ENCODE results near the gene MMP12. TPM values are rescaled to one million over a fixed set of nuclear protein-coding genes. Genes with fewer than 3 reads are reported as not detected.

Gene MMP12
- total RNA-seq, 1 experiment from 2014 or later, result not detected

DNA sequence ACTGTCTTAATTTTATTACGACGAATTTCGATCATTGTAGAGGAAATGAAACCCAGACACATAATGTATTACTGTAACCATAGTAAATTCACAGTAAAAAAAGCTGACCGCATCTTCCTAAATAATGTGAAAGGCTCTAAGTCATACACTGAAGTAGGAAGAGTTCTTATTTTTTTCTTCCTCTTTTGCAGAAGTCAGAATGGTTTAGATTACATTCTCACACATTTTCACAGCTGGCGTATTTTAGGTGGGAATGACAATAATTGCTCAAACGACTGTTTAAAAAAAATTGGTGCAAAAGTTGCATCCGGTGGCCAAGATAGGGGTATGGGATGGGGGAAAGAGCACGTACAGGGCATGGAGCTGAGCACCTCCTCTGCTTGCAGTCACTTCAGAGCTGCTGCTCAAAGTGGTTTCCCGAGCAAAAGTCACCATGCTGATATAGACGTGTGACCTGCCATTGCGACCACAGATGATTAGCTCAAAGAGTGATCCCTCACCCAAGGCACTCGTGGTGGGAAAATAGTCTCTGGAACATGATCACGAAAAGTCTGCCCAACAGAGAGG is 45.4 kb upstream of the MMP12 start:
- ChIA-PET POLR2A (no interaction called here), CTCF (no interaction called here)
- H3K4me3 Mint-ChIP-seq, result no peak overlapping the region
- H3K27ac Mint-ChIP-seq, result no peak overlapping the region
- no peak for DNase-seq (ENCODE audit: low spot score)
- H3K4me1 Mint-ChIP-seq, result no peaks in the 10 kb centered on the region
- no peaks in the 10 kb centered on the region for H3K9me3 Mint-ChIP-seq
- H3K27me3 Mint-ChIP-seq (ENCODE audit: low read depth), result no peaks in the 10 kb centered on the region
- H3K36me3 Mint-ChIP-seq, result no peaks in the 10 kb centered on the region
- no peak for ATAC-seq
- TF ChIP-seq, protein P1, sequence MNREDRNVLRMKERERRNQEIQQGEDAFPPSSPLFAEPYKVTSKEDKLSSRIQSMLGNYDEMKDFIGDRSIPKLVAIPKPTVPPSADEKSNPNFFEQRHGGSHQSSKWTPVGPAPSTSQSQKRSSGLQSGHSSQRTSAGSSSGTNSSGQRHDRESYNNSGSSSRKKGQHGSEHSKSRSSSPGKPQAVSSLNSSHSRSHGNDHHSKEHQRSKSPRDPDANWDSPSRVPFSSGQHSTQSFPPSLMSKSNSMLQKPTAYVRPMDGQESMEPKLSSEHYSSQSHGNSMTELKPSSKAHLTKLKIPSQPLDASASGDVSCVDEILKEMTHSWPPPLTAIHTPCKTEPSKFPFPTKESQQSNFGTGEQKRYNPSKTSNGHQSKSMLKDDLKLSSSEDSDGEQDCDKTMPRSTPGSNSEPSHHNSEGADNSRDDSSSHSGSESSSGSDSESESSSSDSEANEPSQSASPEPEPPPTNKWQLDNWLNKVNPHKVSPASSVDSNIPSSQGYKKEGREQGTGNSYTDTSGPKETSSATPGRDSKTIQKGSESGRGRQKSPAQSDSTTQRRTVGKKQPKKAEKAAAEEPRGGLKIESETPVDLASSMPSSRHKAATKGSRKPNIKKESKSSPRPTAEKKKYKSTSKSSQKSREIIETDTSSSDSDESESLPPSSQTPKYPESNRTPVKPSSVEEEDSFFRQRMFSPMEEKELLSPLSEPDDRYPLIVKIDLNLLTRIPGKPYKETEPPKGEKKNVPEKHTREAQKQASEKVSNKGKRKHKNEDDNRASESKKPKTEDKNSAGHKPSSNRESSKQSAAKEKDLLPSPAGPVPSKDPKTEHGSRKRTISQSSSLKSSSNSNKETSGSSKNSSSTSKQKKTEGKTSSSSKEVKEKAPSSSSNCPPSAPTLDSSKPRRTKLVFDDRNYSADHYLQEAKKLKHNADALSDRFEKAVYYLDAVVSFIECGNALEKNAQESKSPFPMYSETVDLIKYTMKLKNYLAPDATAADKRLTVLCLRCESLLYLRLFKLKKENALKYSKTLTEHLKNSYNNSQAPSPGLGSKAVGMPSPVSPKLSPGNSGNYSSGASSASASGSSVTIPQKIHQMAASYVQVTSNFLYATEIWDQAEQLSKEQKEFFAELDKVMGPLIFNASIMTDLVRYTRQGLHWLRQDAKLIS (CRISPR knock-in tag; IDR thresholded peaks at IDR 0.05; ENCODE audit: borderline replicate concordance), result no peak
- TF ChIP-seq FOXP1 (CRISPR knock-in tag; IDR thresholded peaks at IDR 0.05; ENCODE audit: borderline replicate concordance), result no peak
- TF ChIP-seq SP1 (CRISPR knock-in tag; conservative IDR thresholded peaks at IDR 0.05), result no peak
- no peak for TF ChIP-seq ZNF396 (CRISPR knock-in tag; IDR thresholded peaks at IDR 0.05; ENCODE audit: borderline replicate concordance)
- TF ChIP-seq, protein P2, sequence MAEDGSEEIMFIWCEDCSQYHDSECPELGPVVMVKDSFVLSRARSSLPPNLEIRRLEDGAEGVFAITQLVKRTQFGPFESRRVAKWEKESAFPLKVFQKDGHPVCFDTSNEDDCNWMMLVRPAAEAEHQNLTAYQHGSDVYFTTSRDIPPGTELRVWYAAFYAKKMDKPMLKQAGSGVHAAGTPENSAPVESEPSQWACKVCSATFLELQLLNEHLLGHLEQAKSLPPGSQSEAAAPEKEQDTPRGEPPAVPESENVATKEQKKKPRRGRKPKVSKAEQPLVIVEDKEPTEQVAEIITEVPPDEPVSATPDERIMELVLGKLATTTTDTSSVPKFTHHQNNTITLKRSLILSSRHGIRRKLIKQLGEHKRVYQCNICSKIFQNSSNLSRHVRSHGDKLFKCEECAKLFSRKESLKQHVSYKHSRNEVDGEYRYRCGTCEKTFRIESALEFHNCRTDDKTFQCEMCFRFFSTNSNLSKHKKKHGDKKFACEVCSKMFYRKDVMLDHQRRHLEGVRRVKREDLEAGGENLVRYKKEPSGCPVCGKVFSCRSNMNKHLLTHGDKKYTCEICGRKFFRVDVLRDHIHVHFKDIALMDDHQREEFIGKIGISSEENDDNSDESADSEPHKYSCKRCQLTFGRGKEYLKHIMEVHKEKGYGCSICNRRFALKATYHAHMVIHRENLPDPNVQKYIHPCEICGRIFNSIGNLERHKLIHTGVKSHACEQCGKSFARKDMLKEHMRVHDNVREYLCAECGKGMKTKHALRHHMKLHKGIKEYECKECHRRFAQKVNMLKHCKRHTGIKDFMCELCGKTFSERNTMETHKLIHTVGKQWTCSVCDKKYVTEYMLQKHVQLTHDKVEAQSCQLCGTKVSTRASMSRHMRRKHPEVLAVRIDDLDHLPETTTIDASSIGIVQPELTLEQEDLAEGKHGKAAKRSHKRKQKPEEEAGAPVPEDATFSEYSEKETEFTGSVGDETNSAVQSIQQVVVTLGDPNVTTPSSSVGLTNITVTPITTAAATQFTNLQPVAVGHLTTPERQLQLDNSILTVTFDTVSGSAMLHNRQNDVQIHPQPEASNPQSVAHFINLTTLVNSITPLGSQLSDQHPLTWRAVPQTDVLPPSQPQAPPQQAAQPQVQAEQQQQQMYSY (CRISPR knock-in tag; IDR thresholded peaks at IDR 0.05), result no peak
- TF ChIP-seq, protein P3, sequence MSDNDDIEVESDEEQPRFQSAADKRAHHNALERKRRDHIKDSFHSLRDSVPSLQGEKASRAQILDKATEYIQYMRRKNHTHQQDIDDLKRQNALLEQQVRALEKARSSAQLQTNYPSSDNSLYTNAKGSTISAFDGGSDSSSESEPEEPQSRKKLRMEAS (CRISPR knock-in tag; IDR thresholded peaks at IDR 0.05), result no peak
- TF ChIP-seq, protein P4, sequence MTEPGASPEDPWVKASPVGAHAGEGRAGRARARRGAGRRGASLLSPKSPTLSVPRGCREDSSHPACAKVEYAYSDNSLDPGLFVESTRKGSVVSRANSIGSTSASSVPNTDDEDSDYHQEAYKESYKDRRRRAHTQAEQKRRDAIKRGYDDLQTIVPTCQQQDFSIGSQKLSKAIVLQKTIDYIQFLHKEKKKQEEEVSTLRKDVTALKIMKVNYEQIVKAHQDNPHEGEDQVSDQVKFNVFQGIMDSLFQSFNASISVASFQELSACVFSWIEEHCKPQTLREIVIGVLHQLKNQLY (CRISPR knock-in tag; IDR thresholded peaks at IDR 0.05), result no peak
- TF ChIP-seq, protein P5, sequence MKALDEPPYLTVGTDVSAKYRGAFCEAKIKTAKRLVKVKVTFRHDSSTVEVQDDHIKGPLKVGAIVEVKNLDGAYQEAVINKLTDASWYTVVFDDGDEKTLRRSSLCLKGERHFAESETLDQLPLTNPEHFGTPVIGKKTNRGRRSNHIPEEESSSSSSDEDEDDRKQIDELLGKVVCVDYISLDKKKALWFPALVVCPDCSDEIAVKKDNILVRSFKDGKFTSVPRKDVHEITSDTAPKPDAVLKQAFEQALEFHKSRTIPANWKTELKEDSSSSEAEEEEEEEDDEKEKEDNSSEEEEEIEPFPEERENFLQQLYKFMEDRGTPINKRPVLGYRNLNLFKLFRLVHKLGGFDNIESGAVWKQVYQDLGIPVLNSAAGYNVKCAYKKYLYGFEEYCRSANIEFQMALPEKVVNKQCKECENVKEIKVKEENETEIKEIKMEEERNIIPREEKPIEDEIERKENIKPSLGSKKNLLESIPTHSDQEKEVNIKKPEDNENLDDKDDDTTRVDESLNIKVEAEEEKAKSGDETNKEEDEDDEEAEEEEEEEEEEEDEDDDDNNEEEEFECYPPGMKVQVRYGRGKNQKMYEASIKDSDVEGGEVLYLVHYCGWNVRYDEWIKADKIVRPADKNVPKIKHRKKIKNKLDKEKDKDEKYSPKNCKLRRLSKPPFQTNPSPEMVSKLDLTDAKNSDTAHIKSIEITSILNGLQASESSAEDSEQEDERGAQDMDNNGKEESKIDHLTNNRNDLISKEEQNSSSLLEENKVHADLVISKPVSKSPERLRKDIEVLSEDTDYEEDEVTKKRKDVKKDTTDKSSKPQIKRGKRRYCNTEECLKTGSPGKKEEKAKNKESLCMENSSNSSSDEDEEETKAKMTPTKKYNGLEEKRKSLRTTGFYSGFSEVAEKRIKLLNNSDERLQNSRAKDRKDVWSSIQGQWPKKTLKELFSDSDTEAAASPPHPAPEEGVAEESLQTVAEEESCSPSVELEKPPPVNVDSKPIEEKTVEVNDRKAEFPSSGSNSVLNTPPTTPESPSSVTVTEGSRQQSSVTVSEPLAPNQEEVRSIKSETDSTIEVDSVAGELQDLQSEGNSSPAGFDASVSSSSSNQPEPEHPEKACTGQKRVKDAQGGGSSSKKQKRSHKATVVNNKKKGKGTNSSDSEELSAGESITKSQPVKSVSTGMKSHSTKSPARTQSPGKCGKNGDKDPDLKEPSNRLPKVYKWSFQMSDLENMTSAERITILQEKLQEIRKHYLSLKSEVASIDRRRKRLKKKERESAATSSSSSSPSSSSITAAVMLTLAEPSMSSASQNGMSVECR (CRISPR knock-in tag; IDR thresholded peaks at IDR 0.05; ENCODE audit: borderline replicate concordance), result no peak
- TF ChIP-seq ZNF423 (CRISPR knock-in tag; IDR thresholded peaks at IDR 0.05), result no peak
- TF ChIP-seq IRF2 (CRISPR knock-in tag; IDR thresholded peaks at IDR 0.05; ENCODE audit: borderline replicate concordance, low read depth), result no peak
- TF ChIP-seq RORB (CRISPR knock-in tag; IDR thresholded peaks at IDR 0.05), result no peak
- TF ChIP-seq, protein P6, sequence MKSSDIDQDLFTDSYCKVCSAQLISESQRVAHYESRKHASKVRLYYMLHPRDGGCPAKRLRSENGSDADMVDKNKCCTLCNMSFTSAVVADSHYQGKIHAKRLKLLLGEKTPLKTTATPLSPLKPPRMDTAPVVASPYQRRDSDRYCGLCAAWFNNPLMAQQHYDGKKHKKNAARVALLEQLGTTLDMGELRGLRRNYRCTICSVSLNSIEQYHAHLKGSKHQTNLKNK (CRISPR knock-in tag; IDR thresholded peaks at IDR 0.05), result no peak
- TF ChIP-seq TEAD1 (CRISPR knock-in tag; IDR thresholded peaks at IDR 0.05), result no peak
- no peak for TF ChIP-seq TP53 (CRISPR knock-in tag; IDR thresholded peaks at IDR 0.05)
- TF ChIP-seq, protein P7, sequence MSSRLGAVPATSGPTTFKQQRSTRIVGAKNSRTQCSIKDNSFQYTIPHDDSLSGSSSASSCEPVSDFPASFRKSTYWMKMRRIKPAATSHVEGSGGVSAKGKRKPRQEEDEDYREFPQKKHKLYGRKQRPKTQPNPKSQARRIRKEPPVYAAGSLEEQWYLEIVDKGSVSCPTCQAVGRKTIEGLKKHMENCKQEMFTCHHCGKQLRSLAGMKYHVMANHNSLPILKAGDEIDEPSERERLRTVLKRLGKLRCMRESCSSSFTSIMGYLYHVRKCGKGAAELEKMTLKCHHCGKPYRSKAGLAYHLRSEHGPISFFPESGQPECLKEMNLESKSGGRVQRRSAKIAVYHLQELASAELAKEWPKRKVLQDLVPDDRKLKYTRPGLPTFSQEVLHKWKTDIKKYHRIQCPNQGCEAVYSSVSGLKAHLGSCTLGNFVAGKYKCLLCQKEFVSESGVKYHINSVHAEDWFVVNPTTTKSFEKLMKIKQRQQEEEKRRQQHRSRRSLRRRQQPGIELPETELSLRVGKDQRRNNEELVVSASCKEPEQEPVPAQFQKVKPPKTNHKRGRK (CRISPR knock-in tag; IDR thresholded peaks at IDR 0.05; ENCODE audit: borderline replicate concordance), result no peak
- no peak for TF ChIP-seq JUN (CRISPR knock-in tag; IDR thresholded peaks at IDR 0.05)
- TF ChIP-seq ZNF416 (CRISPR knock-in tag; IDR thresholded peaks at IDR 0.05), result no peak
- TF ChIP-seq, protein P8, sequence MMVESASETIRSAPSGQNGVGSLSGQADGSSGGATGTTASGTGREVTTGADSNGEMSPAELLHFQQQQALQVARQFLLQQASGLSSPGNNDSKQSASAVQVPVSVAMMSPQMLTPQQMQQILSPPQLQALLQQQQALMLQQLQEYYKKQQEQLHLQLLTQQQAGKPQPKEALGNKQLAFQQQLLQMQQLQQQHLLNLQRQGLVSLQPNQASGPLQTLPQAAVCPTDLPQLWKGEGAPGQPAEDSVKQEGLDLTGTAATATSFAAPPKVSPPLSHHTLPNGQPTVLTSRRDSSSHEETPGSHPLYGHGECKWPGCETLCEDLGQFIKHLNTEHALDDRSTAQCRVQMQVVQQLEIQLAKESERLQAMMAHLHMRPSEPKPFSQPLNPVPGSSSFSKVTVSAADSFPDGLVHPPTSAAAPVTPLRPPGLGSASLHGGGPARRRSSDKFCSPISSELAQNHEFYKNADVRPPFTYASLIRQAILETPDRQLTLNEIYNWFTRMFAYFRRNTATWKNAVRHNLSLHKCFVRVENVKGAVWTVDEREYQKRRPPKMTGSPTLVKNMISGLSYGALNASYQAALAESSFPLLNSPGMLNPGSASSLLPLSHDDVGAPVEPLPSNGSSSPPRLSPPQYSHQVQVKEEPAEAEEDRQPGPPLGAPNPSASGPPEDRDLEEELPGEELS (CRISPR knock-in tag; IDR thresholded peaks at IDR 0.05), result no peak
